HG02970 (cell line): ENCODE data around the gene ADH6.
"Not testable (repeated sequence)": the region's sequence is repeated elsewhere in the genome, so short reads cannot be mapped to it uniquely, and the experiment has no call there.

Experiments
- ATAC-seq: cut with Tn5 transposase; IDR thresholded peaks from one replicate; pipeline ENCODE4 v1.9.1; 2021; ENCODE audit warnings: mild to moderate bottlenecking, moderate library complexity, moderate number of reproducible peaks; ENCODE audit not compliant: unreplicated experiment, low FRiP score

ADH6 gene

DNA sequence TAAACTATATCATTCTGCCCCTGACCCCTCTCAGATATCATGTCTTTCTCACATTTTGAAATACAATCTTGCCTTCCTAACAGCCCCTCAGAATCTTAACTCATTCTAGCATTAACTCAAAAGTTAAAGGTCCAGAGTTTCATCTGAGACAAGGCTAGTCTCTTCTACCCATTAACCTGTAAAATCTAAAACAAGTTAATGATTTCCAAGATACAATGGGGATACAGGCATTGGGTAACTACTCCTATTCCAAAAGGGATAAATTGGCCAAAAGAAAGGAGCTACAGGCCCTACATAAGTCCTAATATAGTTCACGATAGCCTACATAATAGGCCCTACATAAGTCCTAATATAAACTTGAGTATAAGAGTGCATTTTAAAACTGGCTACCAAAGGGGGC is 18.9 kb downstream of the ADH6 start:
- no peak for ATAC-seq

- no peak for ATAC-seq
These were observed 28.7 kb downstream of the ADH6 start for GRCh38 chr4:99190336-99190735.

DNA sequence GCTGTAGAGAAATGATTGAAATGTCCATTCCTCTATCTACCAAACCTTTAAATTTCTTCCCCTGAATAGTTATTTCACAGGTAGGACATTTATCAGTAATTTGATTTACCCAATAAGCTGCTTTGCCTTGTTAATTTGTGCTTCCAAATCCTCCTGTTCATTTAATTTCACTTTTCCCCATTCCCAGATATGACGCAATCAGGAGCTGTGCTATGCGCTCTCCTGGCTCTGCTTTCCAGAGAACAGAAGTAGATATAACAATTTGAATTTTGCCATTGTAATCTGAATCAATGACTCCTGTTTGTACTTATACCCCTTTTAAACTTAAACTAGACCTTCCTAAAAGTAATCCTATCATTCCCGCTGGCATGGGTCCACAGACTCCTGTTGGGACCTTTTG is 29.1 kb downstream of the ADH6 start:
- ATAC-seq: not testable (repeated sequence)

DNA sequence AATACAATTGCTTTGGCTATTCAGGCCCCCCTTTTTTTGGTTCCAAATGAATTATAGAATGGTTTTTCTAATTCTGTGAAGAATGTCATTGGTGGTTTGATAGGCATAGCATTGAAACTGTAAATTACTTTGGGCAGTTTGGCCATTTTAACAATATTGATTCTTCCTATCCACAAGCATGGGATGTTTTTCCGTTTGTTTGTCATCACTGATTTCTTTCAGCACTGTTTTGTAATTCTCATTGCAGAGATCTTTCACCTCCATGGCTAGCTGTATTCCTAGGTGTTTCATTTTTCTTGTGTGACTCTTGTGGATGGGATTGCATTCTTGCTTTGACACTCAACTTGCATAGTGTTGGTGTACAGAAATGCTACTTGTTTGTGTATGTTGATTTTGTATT is 33.0 kb downstream of the ADH6 start:
- no peak for ATAC-seq

GRCh38 chr4:99185581-99185980 is 33.5 kb downstream of the ADH6 start:
- no peak for ATAC-seq

GRCh38 chr4:99180382-99181070 is 38.5 kb downstream of the ADH6 start:
- ATAC-seq: no peak

- ATAC-seq: no peak
These were observed 39.4 kb downstream of the ADH6 start for GRCh38 chr4:99179626-99180025.

DNA sequence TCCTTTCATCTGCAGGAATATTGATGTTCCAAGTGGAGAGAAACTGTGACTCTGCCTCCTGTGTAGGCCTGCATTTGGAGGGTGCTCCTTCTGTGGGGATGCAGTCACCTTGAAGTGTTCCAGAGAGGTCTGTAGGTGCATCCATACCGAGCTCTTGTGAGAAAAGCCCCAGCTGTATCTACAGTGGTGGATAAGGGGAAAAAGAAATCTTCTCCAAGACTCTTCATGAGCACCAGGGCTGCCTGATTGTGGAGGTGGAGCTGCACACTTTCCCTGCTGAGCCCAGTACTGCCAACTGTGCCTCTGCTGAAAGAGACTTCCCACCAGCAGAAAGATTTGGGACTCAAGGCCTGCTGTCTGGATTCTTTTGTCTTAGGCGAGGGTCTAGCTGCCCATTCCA is 39.9 kb downstream of the ADH6 start:
- ATAC-seq: no peak

DNA sequence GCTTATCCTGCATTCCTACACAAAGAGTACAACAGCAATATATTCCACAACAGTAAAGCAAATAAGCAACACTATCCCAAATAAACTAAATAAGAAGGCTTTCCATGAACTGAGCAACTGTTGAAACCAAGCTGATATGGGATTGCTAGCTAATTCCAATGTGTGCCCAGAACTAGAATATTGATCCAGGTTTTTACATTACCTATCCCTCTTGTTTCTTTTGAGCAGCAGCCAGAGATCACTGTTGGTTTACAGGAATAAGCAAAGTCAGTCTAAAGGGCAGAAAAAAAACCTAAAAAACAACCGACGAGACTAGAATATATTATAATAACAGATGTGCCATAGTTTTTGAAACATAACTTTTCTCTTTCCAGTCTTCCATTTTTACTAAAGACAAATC is 52.5 kb downstream of the ADH6 start:
- no peak for ATAC-seq

GRCh38 chr4:99165978-99166377 is 53.1 kb downstream of the ADH6 start:
- no peak for ATAC-seq

- no peak for ATAC-seq
These were observed 57.5 kb downstream of the ADH6 start for GRCh38 chr4:99161373-99162099.

DNA sequence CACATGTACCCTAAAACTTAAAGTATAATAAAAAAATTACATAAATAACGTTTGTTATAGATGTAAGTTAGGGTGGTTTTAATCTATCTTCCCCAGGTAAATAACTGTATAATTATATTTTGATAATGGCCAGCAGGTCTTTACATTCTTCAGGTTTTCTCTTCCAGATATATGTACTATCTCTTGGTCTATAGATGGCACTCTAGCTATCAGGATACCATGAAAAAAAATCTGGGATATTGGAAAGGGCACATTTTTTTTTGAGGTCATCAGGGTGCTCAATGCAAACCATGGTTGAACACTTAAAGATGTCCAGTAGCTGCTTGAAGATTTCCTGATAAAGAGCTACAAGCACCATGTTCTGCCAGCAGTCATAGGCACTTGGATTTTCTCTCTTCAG is 59.3 kb downstream of the ADH6 start:
- ATAC-seq: no peak

- ATAC-seq: no peak
These were observed 61.5 kb downstream of the ADH6 start for GRCh38 chr4:99157478-99157935.

DNA sequence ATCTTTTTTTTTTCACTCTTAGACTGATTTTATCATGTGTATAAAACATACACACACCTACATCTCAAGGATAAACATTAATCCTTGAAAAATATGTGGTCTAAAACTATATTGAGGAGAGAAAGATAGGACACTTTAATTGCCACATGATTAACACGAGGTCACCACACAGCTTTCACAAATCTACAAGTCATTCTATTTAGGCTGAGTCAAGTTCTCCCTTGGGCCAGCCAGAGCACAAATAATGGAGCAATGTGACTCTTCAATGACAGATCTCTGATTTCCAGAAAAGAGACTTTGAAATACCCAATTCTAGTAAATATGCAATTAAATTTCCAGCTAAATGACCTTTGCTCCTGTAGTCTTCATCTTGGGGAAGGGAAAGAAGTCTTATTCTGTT is 62.1 kb downstream of the ADH6 start:
- no peak for ATAC-seq

GRCh38 chr4:99154658-99155342 is 64.2 kb downstream of the ADH6 start:
- ATAC-seq: no peak
